Measurements from ENCODE around the gene VAC14.

Gene VAC14

GRCh38 chr16:70692130-70692872 is 108.7 kb downstream of the VAC14 start:
- H3K4me3 ChIP-seq (replicated peaks; ENCODE audit: low read depth, low read length): no peak overlapping the region

DNA sequence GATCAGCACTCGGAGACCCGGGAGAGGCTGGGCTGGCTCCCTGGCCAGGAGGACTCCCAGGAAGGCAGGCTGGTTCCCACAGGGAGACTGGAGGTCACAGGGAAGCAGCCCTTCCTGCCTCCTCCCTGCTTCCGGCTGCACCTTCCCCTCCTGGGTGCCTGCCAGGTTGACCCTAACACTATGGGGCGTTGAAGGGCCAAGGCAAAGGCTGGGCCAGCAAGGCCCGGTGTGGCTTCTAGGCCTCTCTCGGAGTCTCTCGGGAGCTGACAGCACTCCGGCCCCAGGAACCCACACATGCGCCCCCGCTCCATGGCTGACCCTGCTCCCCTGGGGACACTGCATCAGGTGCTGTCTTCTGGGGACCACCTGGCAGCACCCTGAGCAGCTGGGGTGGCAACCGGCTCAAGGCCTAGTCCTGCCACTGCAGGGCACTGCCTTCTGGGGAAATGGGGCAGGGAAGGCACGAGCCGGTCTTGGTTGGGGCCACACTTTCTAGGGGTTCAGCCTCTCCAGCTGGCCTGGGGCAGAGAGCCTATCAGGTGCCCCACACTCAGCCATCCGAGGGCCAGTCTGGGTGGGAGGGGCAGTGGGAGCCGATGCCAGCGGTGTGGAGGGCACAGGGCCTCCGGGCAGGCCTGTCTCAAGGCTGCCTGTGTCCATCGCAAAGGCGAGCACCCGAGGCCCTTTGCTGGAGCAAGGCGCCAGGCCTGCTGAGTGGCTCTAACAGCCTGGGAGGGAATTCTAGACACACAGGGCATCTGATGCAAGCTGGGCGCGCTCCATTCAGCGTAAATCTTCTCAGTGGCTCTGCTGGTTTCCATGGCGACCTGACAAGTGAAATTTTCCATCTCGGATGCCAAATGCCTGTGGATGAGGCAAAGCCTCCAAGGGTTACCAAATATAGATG is 109.5 kb downstream of the VAC14 start:
- Histone ChIP-seq H3K36me3 (ENCODE audit: control insufficient read depth, insufficient read depth, low read length) (peaks cover 2% of the 10 kb centered on the region), H3K4me3 (replicated peaks; ENCODE audit: low read depth, low read length) (no peak overlapping the region), H3K27me3 (replicated peaks; ENCODE audit: control insufficient read depth, insufficient read depth, low read length) (no peaks in the 10 kb centered on the region)
- DNase-seq (ENCODE audit: extremely low read depth, insufficient read length): no peak
- TF ChIP-seq CTCF (IDR thresholded peaks at IDR 0.05; ENCODE audit: insufficient read depth, low read length, poor library complexity, severe bottlenecking): no peak

More at GRCh38 chr16:70692130-70692872, 108.7 kb downstream of the VAC14 start:
- no peaks in the 10 kb centered on the region for H3K27me3 ChIP-seq (replicated peaks; ENCODE audit: control insufficient read depth, insufficient read depth, low read length)
- no peak for DNase-seq (ENCODE audit: extremely low read depth, insufficient read length)
- H3K36me3 ChIP-seq (ENCODE audit: control insufficient read depth, insufficient read depth, low read length): peaks cover 2% of the 10 kb centered on the region
- no peak for TF ChIP-seq CTCF (IDR thresholded peaks at IDR 0.05; ENCODE audit: insufficient read depth, low read length, poor library complexity, severe bottlenecking)

DNA sequence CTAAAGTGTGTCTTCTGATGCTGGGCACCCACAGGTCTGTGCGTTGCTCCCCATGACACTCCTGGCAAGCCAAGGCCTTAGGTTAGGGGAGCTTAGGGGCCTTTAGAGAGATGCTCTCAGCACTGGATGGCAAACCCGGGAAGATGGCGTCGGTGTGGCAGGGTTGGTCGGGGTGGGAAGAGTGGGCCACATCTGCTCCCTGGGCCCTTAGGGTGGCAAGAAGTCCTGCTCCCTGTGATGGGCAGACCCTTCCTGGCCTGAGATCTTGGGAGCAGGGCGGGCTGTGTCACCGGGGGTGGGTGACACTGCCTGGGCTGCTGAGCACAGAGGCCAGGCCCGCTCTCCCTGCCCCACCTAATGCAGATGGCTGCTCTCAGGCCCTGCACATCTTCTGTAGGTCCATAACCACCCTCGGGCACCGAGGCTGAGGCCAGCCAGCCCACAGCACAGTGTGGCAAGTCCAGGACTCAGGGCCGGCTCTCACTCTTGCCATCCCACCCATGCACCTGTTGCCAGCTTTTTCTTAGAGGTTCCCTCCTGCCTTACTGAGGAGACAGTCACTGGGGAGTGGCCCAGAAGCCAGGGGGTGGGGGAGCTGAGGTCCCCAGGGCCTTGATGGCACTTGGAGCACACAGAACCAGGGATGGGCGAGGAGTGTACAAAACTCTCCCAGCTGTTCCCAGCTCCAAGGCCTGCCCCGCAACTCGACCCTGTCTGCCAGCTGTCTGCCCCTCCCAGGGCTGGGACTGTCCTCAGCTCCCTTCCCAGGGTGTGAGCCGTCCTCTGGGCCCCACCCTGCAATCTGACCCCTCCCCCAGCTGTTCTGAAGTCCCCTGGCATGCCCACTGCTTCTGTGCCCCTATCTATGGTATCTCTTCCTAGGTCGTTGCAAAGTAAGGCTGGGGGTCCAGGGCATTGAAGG is 110.7 kb downstream of the VAC14 start:
- Histone ChIP-seq H3K27me3 (replicated peaks; ENCODE audit: control insufficient read depth, insufficient read depth, low read length) (no peaks in the 10 kb centered on the region; the same call in 1 of the 2 replicates), H3K4me3 (replicated peaks; ENCODE audit: low read depth, low read length) (no peak overlapping the region), H3K36me3 (ENCODE audit: control insufficient read depth, insufficient read depth, low read length) (no peaks in the 10 kb centered on the region; the same call in none of the 2 replicates)
- no peak for TF ChIP-seq CTCF (IDR thresholded peaks at IDR 0.05; ENCODE audit: insufficient read depth, low read length, poor library complexity, severe bottlenecking)
- no peak for DNase-seq (ENCODE audit: extremely low read depth, insufficient read length)

GRCh38 chr16:70689035-70689969 is 111.7 kb downstream of the VAC14 start:
- TF ChIP-seq CTCF (IDR thresholded peaks at IDR 0.05; ENCODE audit: insufficient read depth, low read length, poor library complexity, severe bottlenecking): no peak
- no peaks in the 10 kb centered on the region; the same call in 1 of the 2 replicates for H3K36me3 ChIP-seq (ENCODE audit: control insufficient read depth, insufficient read depth, low read length)
- DNase-seq (ENCODE audit: extremely low read depth, insufficient read length): no peak
- no peaks in the 10 kb centered on the region; the same call in 1 of the 2 replicates for H3K27me3 ChIP-seq (replicated peaks; ENCODE audit: control insufficient read depth, insufficient read depth, low read length)
- H3K4me3 ChIP-seq (replicated peaks; ENCODE audit: low read depth, low read length): no peak overlapping the region

Data from GM06990 (cell line).